ENCODE data around the gene PRPH. TPM values are rescaled to one million over a fixed set of nuclear protein-coding genes. Genes with fewer than 3 reads are reported as not detected.
"Not testable (repeated sequence)": the region's sequence is repeated elsewhere in the genome, so short reads cannot be mapped to it uniquely, and the experiment has no call there.

The PRPH gene
- total and polyA plus RNA-seq, 2 of the 13 experiments (the other 11 are each of a cell fraction or from before 2014, with no cell fraction given) = 0.12 TPM; not detected in 1

DNA sequence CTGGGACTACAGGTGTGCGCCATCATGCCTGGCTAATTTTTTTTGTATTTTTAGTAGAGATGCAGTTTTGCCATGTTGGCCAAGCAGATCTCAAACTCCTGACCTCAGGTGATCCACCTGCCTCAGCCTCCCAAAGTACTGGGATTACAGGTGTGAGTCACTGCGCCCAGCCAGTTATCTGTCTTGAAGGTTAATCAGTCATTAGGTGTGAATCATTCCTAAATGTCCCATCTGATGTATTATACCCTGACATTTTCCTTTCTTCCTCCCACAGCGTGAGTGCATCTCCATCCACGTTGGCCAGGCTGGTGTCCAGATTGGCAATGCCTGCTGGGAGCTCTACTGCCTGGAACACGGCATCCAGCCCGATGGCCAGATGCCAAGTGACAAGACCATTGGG is 25.8 kb upstream of the PRPH start:
- H3K9ac ChIP-seq (ENCODE audit: insufficient read depth, low read depth, low read length); FAIRE-seq; DNase-seq (ENCODE audit: low spot score); H3K4me3 ChIP-seq (replicated peaks in 1 of 3; ENCODE audit: insufficient read depth in 1 of 3, low read depth in 2 of 3, low read length in 3 of 3); H2AFZ ChIP-seq (ENCODE audit: low read length); ATAC-seq; H3K27ac ChIP-seq (ENCODE audit: extremely low read length, insufficient read depth, low read length); CTCF ChIA-PET (ENCODE audit: low intra/inter-chr PET ratio, low total read pairs); H3K9me3 ChIP-seq (ENCODE audit: low read length); in situ Hi-C loops (cut with HindIII; ENCODE audit: extremely low pct_ligation_motif_present, low pct_unique_long_range_greater_than_20kb); BruUV-seq (replicated peaks); H3K4me2 ChIP-seq (ENCODE audit: low read depth, low read length); H3K27me3 ChIP-seq (ENCODE audit: control insufficient read depth in 1 of 2, insufficient read depth in 2 of 2, low read length in 2 of 2); POLR2A ChIA-PET: not testable (repeated sequence)
- H4K20me1 ChIP-seq (ENCODE audit: insufficient read depth, low read length) = peaks cover 59% of the 10 kb centered on the region
- 92% methylated on average over 5 of the region's 6 CpGs for WGBS (ENCODE audit: low lambda C conversion rate)
- intact Hi-C loops (cut with micrococcal nuclease; ENCODE audit: unreplicated experiment) = loop anchor here (5.0 kb wide), 1 partner anchor 533 kb away; no protein-coding TSS in a partner anchor
- H3K4me1 ChIP-seq (ENCODE audit: insufficient read depth, low read length) = peaks cover 32% of the 10 kb centered on the region
- peaks cover 43% of the 10 kb centered on the region for H3K79me2 ChIP-seq (ENCODE audit: insufficient read depth, low read length)
- peaks cover 15 to 43% of the 10 kb centered on the region in 2 experiments for H3K36me3 ChIP-seq (replicated peaks in 1 of 2; ENCODE audit: control insufficient read depth in 1 of 2, insufficient read depth in 2 of 2, low read length in 2 of 2)

DNA sequence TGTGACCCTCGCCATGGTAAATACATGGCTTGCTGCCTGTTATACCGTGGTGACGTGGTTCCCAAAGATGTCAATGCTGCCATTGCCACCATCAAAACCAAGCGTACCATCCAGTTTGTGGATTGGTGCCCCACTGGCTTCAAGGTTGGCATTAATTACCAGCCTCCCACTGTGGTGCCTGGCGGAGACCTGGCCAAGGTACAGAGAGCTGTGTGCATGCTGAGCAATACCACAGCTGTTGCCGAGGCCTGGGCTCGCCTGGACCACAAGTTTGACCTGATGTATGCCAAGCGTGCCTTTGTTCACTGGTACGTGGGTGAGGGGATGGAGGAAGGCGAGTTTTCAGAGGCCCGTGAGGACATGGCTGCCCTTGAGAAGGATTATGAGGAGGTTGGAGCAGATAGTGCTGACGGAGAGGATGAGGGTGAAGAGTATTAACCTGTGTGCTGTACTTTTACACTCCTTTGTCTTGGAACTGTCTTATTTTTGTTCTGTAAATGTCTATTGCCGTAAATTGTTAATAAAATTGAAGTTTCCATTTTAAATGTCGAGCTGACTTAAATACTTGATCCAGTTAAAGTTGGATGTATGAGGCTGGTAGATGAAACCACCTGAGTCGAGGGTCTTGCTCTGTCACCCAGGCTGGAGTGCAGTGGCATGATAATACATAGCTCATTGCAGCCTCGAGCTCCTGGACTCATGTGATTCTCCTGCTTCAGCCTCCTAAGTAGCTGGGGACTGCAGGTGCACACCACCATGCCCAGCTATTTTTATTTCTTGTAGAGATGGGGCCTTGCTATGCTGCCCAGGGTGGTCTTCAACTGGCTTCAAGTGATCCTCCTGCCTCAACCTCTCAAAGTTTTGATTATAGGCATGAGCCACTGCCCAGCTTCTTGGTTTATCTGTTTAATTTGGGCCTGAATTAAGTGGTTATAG is 21.9 kb upstream of the PRPH start:
- ChIA-PET POLR2A (interaction anchor here (0.8 to 7.0 kb wide), 3 partner anchors 6 to 50 kb away, joined by 3 to 56 read pairs (median 3); no protein-coding TSS in a partner anchor), CTCF (ENCODE audit: low intra/inter-chr PET ratio, low total read pairs) (no interaction called here)
- no peaks in the 10 kb centered on the region for H3K9me3 ChIP-seq (ENCODE audit: low read length)
- H4K20me1 ChIP-seq (ENCODE audit: insufficient read depth, low read length) = peaks cover 46% of the 10 kb centered on the region
- no peak overlapping the region for H2AFZ ChIP-seq (ENCODE audit: low read length)
- ATAC-seq (no peak), FAIRE-seq (no peak), DNase-seq (ENCODE audit: low spot score) (no peak)
- TF ChIP-seq POLR2A (IDR thresholded peaks at IDR 0.05; ENCODE audit: insufficient read depth in 1 of 2, low read depth in 2 of 2, low read length in 2 of 2) = peak in 1 of 2 experiments; percentile 13; a peak in 1 of 4 replicates
- TF ChIP-seq ZC3H4 (CRISPR knock-in tag; IDR thresholded peaks at IDR 0.05; ENCODE audit: borderline replicate concordance) = peak; percentile 48; the same call in 1 of the 2 replicates
- TF ChIP-seq HIVEP1 (CRISPR knock-in tag; IDR thresholded peaks at IDR 0.05) = no peak
- peak; percentile 9; the same call in 1 of the 2 replicates for TF ChIP-seq RBFOX2 (IDR thresholded peaks at IDR 0.05; ENCODE audit: low read depth, low read length)
- TF ChIP-seq BATF2 (CRISPR knock-in tag; IDR thresholded peaks at IDR 0.05) = no peak
- peak; percentile 38 for TF ChIP-seq POLR2AphosphoS2 (IDR thresholded peaks at IDR 0.05; ENCODE audit: low read depth, low read length)
- TF ChIP-seq ELK4 (CRISPR knock-in tag; IDR thresholded peaks at IDR 0.05; ENCODE audit: borderline replicate concordance) = no peak
- no peak for TF ChIP-seq HDAC1 (CRISPR knock-in tag; IDR thresholded peaks at IDR 0.05)
- 0 out of 2 replicates have a peak, but pooled peaks have one; percentile 16 for TF ChIP-seq ZC3H13 (CRISPR knock-in tag; IDR thresholded peaks at IDR 0.05)
- TF ChIP-seq PAF1 (CRISPR knock-in tag; IDR thresholded peaks at IDR 0.05) = 0 out of 2 replicates have a peak, but pooled peaks have one; percentile 17
- TSS peak; percentile 15 for BruUV-seq (replicated peaks)
- peaks cover 15 to 43% of the 10 kb centered on the region in 2 experiments for H3K36me3 ChIP-seq (replicated peaks in 1 of 2; ENCODE audit: control insufficient read depth in 1 of 2, insufficient read depth in 2 of 2, low read length in 2 of 2)
- 97% methylated on average over 15 of the region's 16 CpGs for WGBS (ENCODE audit: low lambda C conversion rate)
- intact Hi-C loops (cut with micrococcal nuclease; ENCODE audit: unreplicated experiment) = no loop called here
- H3K27me3 ChIP-seq (ENCODE audit: control insufficient read depth in 1 of 2, insufficient read depth in 2 of 2, low read length in 2 of 2) = peaks cover 2% of the 10 kb centered on the region in 2 experiments; a peak in 1 of 5 replicates
- peaks cover 28% of the 10 kb centered on the region for H3K4me1 ChIP-seq (ENCODE audit: insufficient read depth, low read length)
- in situ Hi-C loops (cut with HindIII; ENCODE audit: extremely low pct_ligation_motif_present, low pct_unique_long_range_greater_than_20kb) = no loop called here
- no peak overlapping the region for H3K4me2 ChIP-seq (ENCODE audit: low read depth, low read length)
- no peak overlapping the region for H3K9ac ChIP-seq (ENCODE audit: insufficient read depth, low read depth, low read length)
- no peak overlapping the region for H3K4me3 ChIP-seq (replicated peaks in 1 of 3; ENCODE audit: insufficient read depth in 1 of 3, low read depth in 2 of 3, low read length in 3 of 3)
- peaks cover 10% of the 10 kb centered on the region for H3K79me2 ChIP-seq (ENCODE audit: insufficient read depth, low read length)
- H3K27ac ChIP-seq (ENCODE audit: extremely low read length, insufficient read depth, low read length) = no peak overlapping the region

All from HepG2 (cell line).